GM19372 (cell line): ENCODE results near the gene FCN1.
A peak's percentile ranks its signal among the peaks of the same experiment; 100 is the strongest.
"Not testable (repeated sequence)": the region's sequence is repeated elsewhere in the genome, so short reads cannot be mapped to it uniquely, and the experiment has no call there.

Experiments used
- ATAC-seq: cut with Tn5 transposase; IDR thresholded peaks from one replicate; pipeline ENCODE4 v1.9.1; 2021; ENCODE audit warnings: mild to moderate bottlenecking, low read depth, moderate library complexity; ENCODE audit not compliant: unreplicated experiment

Gene FCN1

GRCh38 chr9:134860510-134860909 is 57.2 kb downstream of the FCN1 start:
- no peak for ATAC-seq

- ATAC-seq: peak; percentile 81
Observed at GRCh38 chr9:134858051-134858841, 59.5 kb downstream of the FCN1 start.

- not testable (repeated sequence) for ATAC-seq
Observed at GRCh38 chr9:134857451-134857850, 60.3 kb downstream of the FCN1 start.

- ATAC-seq: no peak
Observed at GRCh38 chr9:134855900-134856377, 61.8 kb downstream of the FCN1 start.
